ENCODE measurements around the gene GHRHR.

The GHRHR gene

DNA sequence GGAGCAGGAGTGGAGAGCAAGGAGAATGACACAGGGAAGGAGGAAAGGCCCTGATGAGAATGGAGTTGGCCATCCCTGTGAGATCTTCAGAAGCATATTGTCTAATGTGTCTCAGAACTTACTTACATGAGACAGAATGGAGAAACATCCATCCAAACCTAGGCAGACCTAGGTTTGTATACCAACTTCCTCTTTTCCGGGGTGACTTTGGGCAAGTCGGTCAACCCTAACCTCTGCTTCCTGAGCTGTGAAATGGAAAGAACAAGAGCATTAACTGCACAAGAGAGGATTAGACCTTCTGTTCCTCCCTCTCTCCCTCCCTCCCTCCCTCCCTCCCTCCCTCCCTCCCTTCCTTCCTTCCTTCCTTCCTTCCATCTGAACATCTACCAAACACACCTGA lies 4.5 kb downstream of the GHRHR start:
- TF ChIP-seq CTCF (IDR thresholded peaks at IDR 0.05; ENCODE audit: low read depth, low read length), result no peak
- H3K4me3 ChIP-seq (ENCODE audit: low read depth, low read length), result no peak overlapping the region
- H3K4me1 ChIP-seq, result no peaks in the 10 kb centered on the region
- H3K27me3 ChIP-seq, result no peaks in the 10 kb centered on the region
- H3K36me3 ChIP-seq, result no peaks in the 10 kb centered on the region
- DNase-seq, result no peak
- no peaks in the 10 kb centered on the region for H3K9me3 ChIP-seq

DNA sequence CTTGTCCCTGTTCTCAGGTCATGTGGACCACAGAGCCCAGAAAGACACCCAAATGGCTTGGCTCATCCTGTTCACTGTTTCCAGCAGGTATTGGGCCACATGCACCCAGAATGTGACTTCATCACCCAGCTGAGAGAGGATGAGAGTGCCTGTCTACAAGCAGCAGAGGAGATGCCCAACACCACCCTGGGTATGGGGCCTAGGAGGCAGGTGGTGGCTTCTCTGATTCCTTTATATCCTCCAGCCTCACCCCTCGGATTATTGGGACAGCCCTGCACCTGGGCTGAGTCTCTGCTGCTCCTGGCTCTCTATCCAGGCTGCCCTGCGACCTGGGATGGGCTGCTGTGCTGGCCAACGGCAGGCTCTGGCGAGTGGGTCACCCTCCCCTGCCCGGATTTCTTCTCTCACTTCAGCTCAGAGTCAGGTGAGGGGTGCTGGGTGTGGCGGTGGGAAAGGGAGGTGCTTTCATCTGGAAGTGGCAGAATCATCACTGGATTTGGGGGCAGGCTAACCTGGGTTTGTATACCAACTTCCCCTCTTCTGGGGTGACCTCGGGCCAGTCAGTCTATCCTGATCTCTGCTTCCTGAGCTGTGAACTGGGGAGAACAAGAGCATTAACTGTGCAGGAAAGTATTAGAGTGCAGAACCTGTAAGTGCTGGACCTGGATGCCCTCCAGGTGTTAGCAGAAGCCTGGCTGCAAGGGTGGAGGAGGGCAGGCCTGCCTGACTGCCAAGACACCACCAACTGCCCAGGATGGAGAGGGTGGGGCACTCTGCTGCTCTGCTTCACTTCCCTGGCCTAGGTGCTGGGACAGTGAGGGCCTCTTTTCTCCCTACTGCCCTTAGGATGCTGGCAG lies 5.2 kb downstream of the GHRHR start:
- no peaks in the 10 kb centered on the region for H3K27me3 ChIP-seq
- H3K36me3 ChIP-seq, result no peaks in the 10 kb centered on the region
- H3K4me1 ChIP-seq, result no peaks in the 10 kb centered on the region
- no peaks in the 10 kb centered on the region for H3K9me3 ChIP-seq
- H3K4me3 ChIP-seq (ENCODE audit: low read depth, low read length), result no peak overlapping the region
- no peak for TF ChIP-seq CTCF (IDR thresholded peaks at IDR 0.05; ENCODE audit: low read depth, low read length)
- DNase-seq, result no peak

DNA sequence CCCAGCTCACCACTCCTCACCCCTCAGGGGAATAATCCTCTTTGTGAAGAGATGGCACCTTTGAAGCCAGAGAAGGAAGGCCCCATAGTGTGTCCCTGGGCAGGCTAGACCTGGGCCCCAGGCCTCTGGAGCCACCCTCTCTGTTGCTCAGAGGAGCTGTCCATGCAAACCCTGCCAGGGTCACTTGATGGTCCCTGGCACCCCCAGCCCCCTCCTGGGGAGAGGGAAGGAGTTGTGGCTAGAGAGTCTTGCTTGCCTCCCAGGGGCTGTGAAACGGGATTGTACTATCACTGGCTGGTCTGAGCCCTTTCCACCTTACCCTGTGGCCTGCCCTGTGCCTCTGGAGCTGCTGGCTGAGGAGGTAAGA lies 5.8 kb downstream of the GHRHR start:
- Histone ChIP-seq H3K9me3 (no peaks in the 10 kb centered on the region), H3K27me3 (no peaks in the 10 kb centered on the region), H3K36me3 (no peaks in the 10 kb centered on the region), H3K4me3 (ENCODE audit: low read depth, low read length) (no peak overlapping the region), H3K4me1 (no peaks in the 10 kb centered on the region)
- no peak for TF ChIP-seq CTCF (IDR thresholded peaks at IDR 0.05; ENCODE audit: low read depth, low read length)
- DNase-seq, result no peak

GRCh38 chr7:30970074-30970473 lies 6.3 kb downstream of the GHRHR start:
- Histone ChIP-seq H3K27me3 (no peaks in the 10 kb centered on the region), H3K4me3 (ENCODE audit: low read depth, low read length) (no peak overlapping the region), H3K36me3 (no peaks in the 10 kb centered on the region), H3K4me1 (no peaks in the 10 kb centered on the region), H3K9me3 (no peaks in the 10 kb centered on the region)
- no peak for TF ChIP-seq CTCF (IDR thresholded peaks at IDR 0.05; ENCODE audit: low read depth, low read length)
- no peak for DNase-seq

- no peaks in the 10 kb centered on the region for H3K4me1 ChIP-seq
- DNase-seq, result no peak
- no peaks in the 10 kb centered on the region for H3K27me3 ChIP-seq
- H3K36me3 ChIP-seq, result no peaks in the 10 kb centered on the region
- H3K4me3 ChIP-seq (ENCODE audit: low read depth, low read length), result no peak overlapping the region
- H3K9me3 ChIP-seq, result no peaks in the 10 kb centered on the region
- no peak for TF ChIP-seq CTCF (IDR thresholded peaks at IDR 0.05; ENCODE audit: low read depth, low read length)
Observed at GRCh38 chr7:30970594-30971094, 6.9 kb downstream of the GHRHR start.

GRCh38 chr7:30971440-30971839 lies 7.7 kb downstream of the GHRHR start:
- Histone ChIP-seq H3K4me3 (ENCODE audit: low read depth, low read length) (no peak overlapping the region), H3K27me3 (no peaks in the 10 kb centered on the region), H3K36me3 (no peaks in the 10 kb centered on the region), H3K9me3 (no peaks in the 10 kb centered on the region), H3K4me1 (no peaks in the 10 kb centered on the region)
- no peak for TF ChIP-seq CTCF (IDR thresholded peaks at IDR 0.05; ENCODE audit: low read depth, low read length)
- DNase-seq, result no peak
